ENCODE results near the gene TXNDC16. TPM values are rescaled to one million over a fixed set of nuclear protein-coding genes. Genes with fewer than 3 reads are reported as not detected.

TXNDC16 gene
- polyA plus RNA-seq, 3 donors, result 2.6 to 4.1 (median 3.8) TPM

GRCh38 chr14:52463375-52463774 lies 88.9 kb downstream of the TXNDC16 start:
- no peak overlapping the region for H3K9ac ChIP-seq (ENCODE audit: insufficient read depth, low read length, poor library complexity, severe bottlenecking)
- intact Hi-C loops (cut with micrococcal nuclease), result loop anchor here in 1 of 2 donors (10.0 kb wide), 1 partner anchor 169 kb away; no protein-coding TSS in a partner anchor
- H3K36me3 ChIP-seq (replicated peaks in 1 of 2; ENCODE audit: control insufficient read depth in 1 of 2, insufficient read depth in 2 of 2, low read length in 2 of 2), result peaks cover 0 to 14% of the 10 kb centered on the region in 2 donors
- TF ChIP-seq, protein P1, sequence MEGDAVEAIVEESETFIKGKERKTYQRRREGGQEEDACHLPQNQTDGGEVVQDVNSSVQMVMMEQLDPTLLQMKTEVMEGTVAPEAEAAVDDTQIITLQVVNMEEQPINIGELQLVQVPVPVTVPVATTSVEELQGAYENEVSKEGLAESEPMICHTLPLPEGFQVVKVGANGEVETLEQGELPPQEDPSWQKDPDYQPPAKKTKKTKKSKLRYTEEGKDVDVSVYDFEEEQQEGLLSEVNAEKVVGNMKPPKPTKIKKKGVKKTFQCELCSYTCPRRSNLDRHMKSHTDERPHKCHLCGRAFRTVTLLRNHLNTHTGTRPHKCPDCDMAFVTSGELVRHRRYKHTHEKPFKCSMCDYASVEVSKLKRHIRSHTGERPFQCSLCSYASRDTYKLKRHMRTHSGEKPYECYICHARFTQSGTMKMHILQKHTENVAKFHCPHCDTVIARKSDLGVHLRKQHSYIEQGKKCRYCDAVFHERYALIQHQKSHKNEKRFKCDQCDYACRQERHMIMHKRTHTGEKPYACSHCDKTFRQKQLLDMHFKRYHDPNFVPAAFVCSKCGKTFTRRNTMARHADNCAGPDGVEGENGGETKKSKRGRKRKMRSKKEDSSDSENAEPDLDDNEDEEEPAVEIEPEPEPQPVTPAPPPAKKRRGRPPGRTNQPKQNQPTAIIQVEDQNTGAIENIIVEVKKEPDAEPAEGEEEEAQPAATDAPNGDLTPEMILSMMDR (IDR thresholded peaks at IDR 0.05), result no peak
- Mint-ChIP-seq H3K27ac (no peak overlapping the region), H3K36me3 (peaks cover 13 to 22% of the 10 kb centered on the region in 2 donors), H3K4me3 (no peak overlapping the region), H3K4me1 (no peaks in the 10 kb centered on the region), H3K27me3 (ENCODE audit: low read depth in 3 of 3) (peaks cover 0 to 2% (median 0%) of the 10 kb centered on the region in 3 donors), H3K9me3 (peaks cover 2 to 13% (median 7%) of the 10 kb centered on the region in 7 donors)
- H3K79me2 ChIP-seq (ENCODE audit: insufficient read depth, low read length), result no peaks in the 10 kb centered on the region
- WGBS (ENCODE audit: insufficient coverage), result 50% methylated on average over 2 of the region's 3 CpGs
- H3K4me1 ChIP-seq (ENCODE audit: control insufficient read depth in 1 of 2, insufficient read depth in 2 of 2, low read length in 2 of 2), result no peaks in the 10 kb centered on the region
- H4K20me1 ChIP-seq (ENCODE audit: insufficient read depth, low read length), result no peaks in the 10 kb centered on the region
- H3K4me2 ChIP-seq (replicated peaks; ENCODE audit: extremely low read depth, low read length, poor library complexity, severe bottlenecking), result no peak overlapping the region
- no peak for DNase-seq
- H3K9me3 ChIP-seq (replicated peaks in 1 of 2; ENCODE audit: control insufficient read depth in 1 of 2, insufficient read depth in 1 of 2, low read length in 2 of 2), result peaks cover 10 to 11% of the 10 kb centered on the region in 2 donors
- H3K4me3 ChIP-seq (replicated peaks in 1 of 3; ENCODE audit: low read depth in 2 of 3, low read length in 3 of 3), result no peak overlapping the region
- no peaks in the 10 kb centered on the region for H3K27me3 ChIP-seq (ENCODE audit: control insufficient read depth in 2 of 2, insufficient read depth in 2 of 2, low read length in 2 of 2)
- H2AFZ ChIP-seq (ENCODE audit: insufficient read depth, low read depth, low read length, poor library complexity, severe bottlenecking), result no peak overlapping the region
- H3K27ac ChIP-seq (ENCODE audit: low read depth in 1 of 2, low read length in 2 of 2), result no peak overlapping the region

GRCh38 chr14:52461721-52462120 lies 90.6 kb downstream of the TXNDC16 start:
- H3K9me3 Mint-ChIP-seq, result peaks cover 2 to 16% (median 7%) of the 10 kb centered on the region in 7 donors
- Histone ChIP-seq H3K36me3 (replicated peaks in 1 of 2; ENCODE audit: control insufficient read depth in 1 of 2, insufficient read depth in 2 of 2, low read length in 2 of 2) (peaks cover 0 to 14% of the 10 kb centered on the region in 2 donors), H3K9ac (ENCODE audit: insufficient read depth, low read length, poor library complexity, severe bottlenecking) (no peak overlapping the region), H3K27ac (ENCODE audit: low read depth in 1 of 2, low read length in 2 of 2) (no peak overlapping the region), H3K9me3 (replicated peaks in 1 of 2; ENCODE audit: control insufficient read depth in 1 of 2, insufficient read depth in 1 of 2, low read length in 2 of 2) (peaks cover 10 to 11% of the 10 kb centered on the region in 2 donors), H3K4me1 (ENCODE audit: control insufficient read depth in 1 of 2, insufficient read depth in 2 of 2, low read length in 2 of 2) (no peaks in the 10 kb centered on the region), H3K4me2 (replicated peaks; ENCODE audit: extremely low read depth, low read length, poor library complexity, severe bottlenecking) (no peak overlapping the region), H4K20me1 (ENCODE audit: insufficient read depth, low read length) (no peaks in the 10 kb centered on the region), H3K27me3 (ENCODE audit: control insufficient read depth in 2 of 2, insufficient read depth in 2 of 2, low read length in 2 of 2) (no peaks in the 10 kb centered on the region), H2AFZ (ENCODE audit: insufficient read depth, low read depth, low read length, poor library complexity, severe bottlenecking) (no peak overlapping the region), H3K79me2 (ENCODE audit: insufficient read depth, low read length) (no peaks in the 10 kb centered on the region), H3K4me3 (replicated peaks in 1 of 3; ENCODE audit: low read depth in 2 of 3, low read length in 3 of 3) (no peak overlapping the region)
- peaks cover 6% of the 10 kb centered on the region for H3K4me1 Mint-ChIP-seq
- H3K4me3 Mint-ChIP-seq, result no peak overlapping the region
- TF ChIP-seq, protein P1 (IDR thresholded peaks at IDR 0.05), result no peak
- no peak overlapping the region for H3K27ac Mint-ChIP-seq
- DNase-seq, result no peak
- WGBS (ENCODE audit: insufficient coverage), result no CpG with 5 or more reads among the region's 1 CpG
- peaks cover 0 to 2% (median 0%) of the 10 kb centered on the region in 3 donors for H3K27me3 Mint-ChIP-seq (ENCODE audit: low read depth in 3 of 3)
- intact Hi-C loops (cut with micrococcal nuclease), result loop anchor here in 1 of 2 donors (10.0 kb wide), 1 partner anchor 167 kb away; no protein-coding TSS in a partner anchor
- H3K36me3 Mint-ChIP-seq, result peaks cover 13 to 17% of the 10 kb centered on the region in 2 donors
